ENCODE results near the gene DIMT1. TPM values are rescaled to one million over a fixed set of nuclear protein-coding genes. Genes with fewer than 3 reads are reported as not detected.

DIMT1 gene
- total and polyA plus RNA-seq, 2 of the 8 experiments (the other 6 are each of a cell fraction or from before 2014, with no cell fraction given): 19.3 to 42.1 TPM

DNA sequence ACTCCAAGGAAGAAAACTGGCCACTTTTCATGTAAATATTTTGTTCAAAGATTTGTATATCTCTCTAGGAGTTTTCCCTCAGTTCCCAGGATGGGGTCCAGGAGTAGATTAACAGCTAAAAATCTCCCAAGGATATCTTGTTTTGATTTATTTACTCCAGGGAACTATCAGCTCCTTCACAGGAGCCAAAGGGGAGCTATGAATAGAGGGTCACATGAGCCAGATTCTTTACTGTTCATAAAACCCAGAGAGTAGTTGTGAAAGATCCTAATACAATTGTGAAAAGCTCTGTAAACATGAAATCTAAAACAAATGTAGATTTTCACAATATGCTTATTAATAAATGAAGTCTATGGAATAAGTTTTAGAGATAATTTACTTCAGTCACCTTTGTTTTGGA lies 16.9 kb downstream of the DIMT1 start:
- no peak overlapping the region for H2BK20ac ChIP-seq (ENCODE audit: low read length)
- peaks cover 6 to 84% (median 32%) of the 10 kb centered on the region in 4 experiments for H3K36me3 ChIP-seq (ENCODE audit: control insufficient read depth in 2 of 4, insufficient read depth in 4 of 4, low read length in 3 of 4)
- no peak overlapping the region for H2BK15ac ChIP-seq (ENCODE audit: low read length)
- no peak overlapping the region for H4K8ac ChIP-seq (ENCODE audit: extremely low read depth, insufficient read depth, low read length)
- H3K79me2 ChIP-seq (ENCODE audit: control insufficient read depth in 1 of 2, insufficient read depth in 2 of 2, low read length in 2 of 2): no peaks in the 10 kb centered on the region
- H3K23ac ChIP-seq (ENCODE audit: insufficient read length): no peak overlapping the region
- DNase-seq (ENCODE audit: low read depth in 1 of 2, low spot score in 2 of 2): no peak
- H3K4me3 ChIP-seq (ENCODE audit: extremely low read depth in 1 of 4, insufficient read depth in 2 of 4, low read depth in 3 of 4, low read length in 4 of 4): no peak overlapping the region
- no peak overlapping the region for H3K14ac ChIP-seq (ENCODE audit: insufficient read length)
- H3K4ac ChIP-seq (replicated peaks; ENCODE audit: insufficient read length, low read depth, low read length): no peak overlapping the region
- no peaks in the 10 kb centered on the region for H3K9me3 ChIP-seq (ENCODE audit: insufficient read depth in 2 of 2, low read depth in 1 of 2, low read length in 1 of 2)
- no peak overlapping the region for H2AFZ ChIP-seq (ENCODE audit: low read length)
- no peak for TF ChIP-seq SP2 (IDR thresholded peaks at IDR 0.05; ENCODE audit: low read length)
- TF ChIP-seq KDM5A (IDR thresholded peaks at IDR 0.05; ENCODE audit: low read length): no peak
- no peak for TF ChIP-seq CBX5 (IDR thresholded peaks at IDR 0.05; ENCODE audit: low read depth, low read length)
- TF ChIP-seq HDAC2 (IDR thresholded peaks at IDR 0.05; ENCODE audit: borderline replicate concordance in 1 of 2, low read depth in 2 of 2, low read length in 2 of 2): no peak
- no peak for TF ChIP-seq EZH2 (IDR thresholded peaks at IDR 0.05; ENCODE audit: low read depth, low read length, severe bottlenecking)
- no peak for TF ChIP-seq TBP (IDR thresholded peaks at IDR 0.05; ENCODE audit: low read depth, low read length)
- no peak for TF ChIP-seq ASH2L (IDR thresholded peaks at IDR 0.05; ENCODE audit: low read length)
- no peak for TF ChIP-seq FOSL1 (IDR thresholded peaks at IDR 0.05; ENCODE audit: insufficient read depth, low read depth, low read length)
- no peak for TF ChIP-seq KDM1A (IDR thresholded peaks at IDR 0.05; ENCODE audit: borderline replicate concordance, low read length)
- no peak for TF ChIP-seq SAP30 (IDR thresholded peaks at IDR 0.05; ENCODE audit: insufficient read depth, insufficient replicate concordance, low read length)
- TF ChIP-seq RBBP5 (IDR thresholded peaks at IDR 0.05; ENCODE audit: borderline replicate concordance, low read depth, low read length): no peak
- no peak for TF ChIP-seq HDAC6 (IDR thresholded peaks at IDR 0.05; ENCODE audit: low read depth, low read length)
- TF ChIP-seq RNF2 (IDR thresholded peaks at IDR 0.05; ENCODE audit: borderline replicate concordance, low read depth, low read length, missing control alignments, poor library complexity, severe bottlenecking): no peak
- TF ChIP-seq KDM4A (IDR thresholded peaks at IDR 0.05; ENCODE audit: low read depth, low read length, severe bottlenecking): no peak
- ChIA-PET POLR2A (ENCODE audit: partially characterized antibody) (interaction anchor here (0.7 to 1.1 kb wide), 2 partner anchors 17 to 25 kb away, joined by 3 to 6 read pairs; partner anchors contain the start of genes DIMT1 and IPO11), CTCF (ENCODE audit: partially characterized antibody) (no interaction called here)
- peaks cover 0 to 2% of the 10 kb centered on the region in 2 experiments for H4K20me1 ChIP-seq (replicated peaks in 1 of 2; ENCODE audit: control insufficient read depth in 1 of 2, insufficient read depth in 2 of 2, low read length in 2 of 2)
- no peak overlapping the region for H3K9ac ChIP-seq (replicated peaks in 1 of 4; ENCODE audit: extremely low read depth in 1 of 4, low read depth in 3 of 4, low read length in 3 of 4)
- no peak overlapping the region for H4K5ac ChIP-seq (ENCODE audit: insufficient read length, low read depth, low read length)
- no peaks in the 10 kb centered on the region for H3K4me1 ChIP-seq (replicated peaks in 1 of 4; ENCODE audit: control insufficient read depth in 3 of 4, insufficient read depth in 4 of 4, low read length in 3 of 4)
- no peaks in the 10 kb centered on the region for H3K79me1 ChIP-seq (ENCODE audit: low read depth, low read length)
- H2BK120ac ChIP-seq (replicated peaks; ENCODE audit: low read depth, low read length): no peak overlapping the region
- no peak overlapping the region for H2AK5ac ChIP-seq (ENCODE audit: low read depth, low read length)
- H3K56ac ChIP-seq (replicated peaks; ENCODE audit: insufficient read length, low read depth, low read length): no peak overlapping the region
- H3K27ac ChIP-seq (ENCODE audit: low read depth, low read length): no peak overlapping the region
- no peak overlapping the region for H2BK5ac ChIP-seq (ENCODE audit: low read depth, low read length)
- H3K23me2 ChIP-seq (ENCODE audit: low read depth, low read length): no peaks in the 10 kb centered on the region
- FAIRE-seq: no peak
- H4K91ac ChIP-seq (replicated peaks; ENCODE audit: insufficient read length, low read length): no peak overlapping the region
- no peak overlapping the region for H2BK12ac ChIP-seq (ENCODE audit: low read depth, low read length)
- H3K18ac ChIP-seq (ENCODE audit: extremely low read depth, low read length): no peak overlapping the region
- H3K27me3 ChIP-seq (replicated peaks in 1 of 4; ENCODE audit: control insufficient read depth in 3 of 4, extremely low read depth in 1 of 4, insufficient read depth in 3 of 4, low read length in 3 of 4): no peaks in the 10 kb centered on the region
- H3K4me2 ChIP-seq (ENCODE audit: insufficient read depth in 1 of 2, low read depth in 2 of 2, low read length in 2 of 2): no peak overlapping the region
